Caco-2 (cell line): ENCODE data around the gene DENND1A. TPM values are rescaled to one million over a fixed set of nuclear protein-coding genes. Genes with fewer than 3 reads are reported as not detected.

Experiments used
- BruUV-seq: library from RNA; stranded (reverse); fragments of 400-500 nt; replicated peaks from 2 replicates; lab custom pipeline; 2021; lab: Mats Ljungman, UMichigan
- CTCF ChIA-PET: fragments of 300-600 bp; sonication (Branson Sonifier 250); formaldehyde crosslinking; loops from one replicate; lab custom pipeline; 2022; ENCODE audit warnings: antibody characterized with exemption; lab: Charles Lee
- POLR2A ChIA-PET: fragments of 300-600 bp; sonication (Branson Sonifier 250); formaldehyde crosslinking; loops from one replicate; lab custom pipeline; 2022; ENCODE audit warnings: antibody characterized with exemption; lab: Charles Lee
- DNase-seq, 2 experiments: peaks; one replicate each; pipeline versions ENCODE4 v3.0.0 to v3.0.0-alpha.2; 2020 to 2022
- H3K27me3 ChIP-seq: replicated peaks from 2 replicates; pipeline ENCODE4 v1.6.0; 2011; ENCODE audit warnings: low read length; ENCODE audit not compliant: control insufficient read depth, insufficient read depth
- H3K36me3 ChIP-seq: 2 replicates; pipeline ENCODE4 v1.5.1; 2011; ENCODE audit warnings: low read length; ENCODE audit not compliant: control insufficient read depth, insufficient read depth
- H3K4me1 ChIP-seq: fragments of 250-450 bp; sonication (Bioruptor Pico); 2 replicates; pipeline ENCODE4 v1.5.1; 2020; ENCODE audit warnings: mild to moderate bottlenecking
- H3K4me3 ChIP-seq: 2 replicates; pipeline ENCODE4 v1.5.1; 2011; ENCODE audit warnings: low read depth, mild to moderate bottlenecking, control low read depth, low read length
- H3K9me3 ChIP-seq: fragments of 250-450 bp; sonication (Bioruptor Pico); 2 replicates; pipeline ENCODE4 v1.5.1; 2020; ENCODE audit warnings: mild to moderate bottlenecking, moderate library complexity
- H3K27ac Mint-ChIP-seq: one replicate; pipeline ENCODE4 v1.8.0; 2022; ENCODE audit warnings: mixed read lengths; ENCODE audit not compliant: unreplicated experiment
- H3K27me3 Mint-ChIP-seq: one replicate; pipeline ENCODE4 v1.8.0; 2022; ENCODE audit warnings: mixed read lengths; ENCODE audit not compliant: insufficient read depth, unreplicated experiment
- H3K36me3 Mint-ChIP-seq: one replicate; pipeline ENCODE4 v1.8.0; 2022; ENCODE audit warnings: mild to moderate bottlenecking, mixed read lengths; ENCODE audit not compliant: insufficient read depth, unreplicated experiment
- H3K4me1 Mint-ChIP-seq: one replicate; pipeline ENCODE4 v1.8.0; 2022; ENCODE audit warnings: low read depth, mixed read lengths; ENCODE audit not compliant: unreplicated experiment
- H3K4me3 Mint-ChIP-seq: one replicate; pipeline ENCODE4 v1.8.0; 2022; ENCODE audit warnings: mild to moderate bottlenecking, moderate library complexity, mixed read lengths; ENCODE audit not compliant: unreplicated experiment
- H3K9me3 Mint-ChIP-seq: one replicate; pipeline ENCODE4 v1.8.0; 2022; ENCODE audit warnings: mixed read lengths; ENCODE audit not compliant: unreplicated experiment
- intact Hi-C: fragments of 100-400 bp; cut with micrococcal nuclease; formaldehyde crosslinking; loops from one replicate; pipeline ENCODE4 v1.10.0; 2022; ENCODE audit not compliant: unreplicated experiment
- total RNA-seq: library from RNA; stranded (reverse); gene quantifications from 2 replicates; pipeline ENCODE4 v1.2.3, GENCODE V29; 2022
- TF ChIP-seq, protein P1 (sequence below), 2 experiments: fragments of 200-600 bp in 1 of 2; IDR thresholded peaks; 1 replicate in 1 of 2; 2 replicates in 1 of 2; pipeline versions ENCODE4 v1.5.1 to v1.8.0; 2011 to 2022; ENCODE audit warnings: antibody characterized with exemption in 1 of 2, control low read depth in 1 of 2, inconsistent platforms in 1 of 2, low read depth in 1 of 2, low read length in 1 of 2, mild to moderate bottlenecking in 1 of 2, moderate library complexity in 1 of 2; ENCODE audit not compliant: insufficient read depth in 1 of 2, severe bottlenecking in 1 of 2, unreplicated experiment in 1 of 2

Gene DENND1A
- total RNA-seq, 1 experiment from 2014 or later = 41.6 TPM

DNA sequence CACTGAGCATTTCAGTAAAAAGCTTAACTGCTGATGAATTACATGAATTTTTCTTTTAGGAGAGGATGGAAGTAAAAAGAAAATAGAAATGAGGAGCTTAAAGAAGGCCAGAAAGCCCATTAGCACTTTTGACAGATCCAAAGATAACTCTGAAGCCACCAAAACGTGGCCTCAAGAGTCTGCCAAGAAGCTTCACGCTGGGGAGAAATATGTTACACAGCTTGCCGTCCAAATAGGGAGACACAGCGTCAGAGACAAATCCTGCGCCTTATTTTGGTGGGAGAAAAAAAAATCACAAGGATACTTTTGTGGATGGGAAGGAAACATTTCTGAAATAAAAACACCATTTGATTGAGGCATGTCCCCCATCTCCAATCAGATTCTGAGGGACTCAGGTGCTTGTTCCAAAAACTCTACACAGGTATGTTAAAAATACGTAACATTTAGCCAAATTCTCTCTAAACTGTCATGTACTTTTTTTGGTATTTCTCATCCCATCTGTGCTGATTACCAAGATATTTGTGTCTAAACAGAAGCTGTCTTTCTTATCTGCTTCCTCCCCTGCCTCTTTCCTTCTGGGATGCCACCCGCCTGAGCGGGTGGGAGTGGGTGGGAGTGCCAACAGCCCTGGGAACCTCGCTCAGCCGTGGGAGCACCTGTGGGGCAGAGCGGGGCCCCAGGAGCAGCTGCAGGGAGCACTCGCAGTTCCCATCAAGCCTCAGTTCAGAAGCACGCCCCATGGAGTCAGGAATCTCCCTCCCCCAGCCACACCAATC lies 275.5 kb downstream of the DENND1A start:
- POLR2A ChIA-PET = interaction anchor here (0.7 kb wide), 1 partner anchor 32 kb away, joined by 4 read pairs; no protein-coding TSS in a partner anchor
- H3K9me3 Mint-ChIP-seq = no peaks in the 10 kb centered on the region
- Histone ChIP-seq H3K9me3 (no peaks in the 10 kb centered on the region), H3K4me1 (no peaks in the 10 kb centered on the region), H3K4me3 (no peak overlapping the region), H3K27me3 (no peaks in the 10 kb centered on the region), H3K36me3 (no peaks in the 10 kb centered on the region; the same call in 1 of the 2 replicates)
- TF ChIP-seq, protein P1, sequence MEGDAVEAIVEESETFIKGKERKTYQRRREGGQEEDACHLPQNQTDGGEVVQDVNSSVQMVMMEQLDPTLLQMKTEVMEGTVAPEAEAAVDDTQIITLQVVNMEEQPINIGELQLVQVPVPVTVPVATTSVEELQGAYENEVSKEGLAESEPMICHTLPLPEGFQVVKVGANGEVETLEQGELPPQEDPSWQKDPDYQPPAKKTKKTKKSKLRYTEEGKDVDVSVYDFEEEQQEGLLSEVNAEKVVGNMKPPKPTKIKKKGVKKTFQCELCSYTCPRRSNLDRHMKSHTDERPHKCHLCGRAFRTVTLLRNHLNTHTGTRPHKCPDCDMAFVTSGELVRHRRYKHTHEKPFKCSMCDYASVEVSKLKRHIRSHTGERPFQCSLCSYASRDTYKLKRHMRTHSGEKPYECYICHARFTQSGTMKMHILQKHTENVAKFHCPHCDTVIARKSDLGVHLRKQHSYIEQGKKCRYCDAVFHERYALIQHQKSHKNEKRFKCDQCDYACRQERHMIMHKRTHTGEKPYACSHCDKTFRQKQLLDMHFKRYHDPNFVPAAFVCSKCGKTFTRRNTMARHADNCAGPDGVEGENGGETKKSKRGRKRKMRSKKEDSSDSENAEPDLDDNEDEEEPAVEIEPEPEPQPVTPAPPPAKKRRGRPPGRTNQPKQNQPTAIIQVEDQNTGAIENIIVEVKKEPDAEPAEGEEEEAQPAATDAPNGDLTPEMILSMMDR (IDR thresholded peaks at IDR 0.05; ENCODE audit: insufficient read depth in 1 of 2, low read depth in 1 of 2, low read length in 1 of 2, severe bottlenecking in 1 of 2, unreplicated experiment in 1 of 2) = no peak
- H3K27ac Mint-ChIP-seq = no peak overlapping the region
- no peaks in the 10 kb centered on the region for H3K27me3 Mint-ChIP-seq
- peaks cover 6% of the 10 kb centered on the region for H3K36me3 Mint-ChIP-seq
- no peak for DNase-seq
- CTCF ChIA-PET = no interaction called here
- no TSS peak for BruUV-seq
- intact Hi-C loops = no loop called here
- no peak overlapping the region for H3K4me3 Mint-ChIP-seq
- no peaks in the 10 kb centered on the region for H3K4me1 Mint-ChIP-seq

DNA sequence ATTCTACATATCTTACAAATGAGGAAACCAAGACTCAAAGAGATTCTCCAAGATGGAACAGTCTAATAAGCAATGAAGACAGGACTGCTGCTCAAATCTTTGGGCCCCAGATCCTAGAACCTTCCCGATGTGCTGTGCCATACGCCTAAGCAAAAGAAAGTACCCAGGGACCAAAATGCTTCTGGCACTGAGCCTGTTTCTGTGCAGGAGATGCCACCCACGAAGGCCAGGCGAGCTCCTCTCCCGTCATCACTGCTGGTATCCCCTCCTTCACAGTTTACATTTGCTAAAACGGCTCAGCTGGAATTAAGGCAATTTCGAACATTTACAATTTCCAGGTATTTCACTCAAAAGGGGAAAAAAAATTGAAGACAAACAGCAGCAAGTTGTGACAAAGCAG lies 277.5 kb downstream of the DENND1A start:
- no peaks in the 10 kb centered on the region for H3K4me1 Mint-ChIP-seq
- ChIA-PET POLR2A (no interaction called here), CTCF (no interaction called here)
- Histone ChIP-seq H3K9me3 (no peaks in the 10 kb centered on the region), H3K4me1 (no peaks in the 10 kb centered on the region), H3K4me3 (no peak overlapping the region), H3K27me3 (no peaks in the 10 kb centered on the region), H3K36me3 (no peaks in the 10 kb centered on the region; the same call in 1 of the 2 replicates)
- no peaks in the 10 kb centered on the region for H3K9me3 Mint-ChIP-seq
- H3K36me3 Mint-ChIP-seq = peaks cover 6% of the 10 kb centered on the region
- no TSS peak for BruUV-seq
- intact Hi-C loops = no loop called here
- DNase-seq = no peak
- TF ChIP-seq, protein P1 (IDR thresholded peaks at IDR 0.05; ENCODE audit: insufficient read depth in 1 of 2, low read depth in 1 of 2, low read length in 1 of 2, severe bottlenecking in 1 of 2, unreplicated experiment in 1 of 2) = no peak
- no peak overlapping the region for H3K4me3 Mint-ChIP-seq
- H3K27me3 Mint-ChIP-seq = no peaks in the 10 kb centered on the region
- H3K27ac Mint-ChIP-seq = no peak overlapping the region

DNA sequence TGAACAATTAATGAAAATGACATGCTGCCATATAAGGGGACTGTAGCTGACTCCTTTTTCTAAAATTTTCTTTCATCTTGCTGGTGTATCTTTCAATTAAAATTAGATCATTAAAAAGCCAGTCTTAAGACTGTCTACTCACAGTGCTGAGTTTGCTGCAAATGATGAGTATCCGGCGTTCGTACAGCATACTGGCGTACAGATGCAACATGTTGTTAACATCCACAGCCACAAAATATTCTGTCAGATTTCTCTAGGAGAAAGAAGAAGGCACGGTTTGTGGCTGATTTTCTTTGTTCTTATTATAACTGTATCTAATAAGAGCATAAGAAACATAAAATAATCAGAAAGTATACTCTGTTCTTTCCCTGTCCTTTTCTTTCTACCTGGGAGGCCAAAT lies 278.1 kb downstream of the DENND1A start:
- Mint-ChIP-seq H3K36me3 (peaks cover 6% of the 10 kb centered on the region), H3K4me3 (no peak overlapping the region), H3K27me3 (no peaks in the 10 kb centered on the region), H3K4me1 (no peaks in the 10 kb centered on the region), H3K27ac (no peak overlapping the region), H3K9me3 (no peaks in the 10 kb centered on the region)
- no TSS peak for BruUV-seq
- H3K9me3 ChIP-seq = no peaks in the 10 kb centered on the region
- ChIA-PET POLR2A (no interaction called here), CTCF (no interaction called here)
- intact Hi-C loops = no loop called here
- no peak overlapping the region for H3K4me3 ChIP-seq
- TF ChIP-seq, protein P1 (IDR thresholded peaks at IDR 0.05; ENCODE audit: insufficient read depth in 1 of 2, low read depth in 1 of 2, low read length in 1 of 2, severe bottlenecking in 1 of 2, unreplicated experiment in 1 of 2) = no peak
- H3K4me1 ChIP-seq = no peaks in the 10 kb centered on the region
- no peak for DNase-seq
- H3K36me3 ChIP-seq = no peaks in the 10 kb centered on the region; the same call in 1 of the 2 replicates
- H3K27me3 ChIP-seq = no peaks in the 10 kb centered on the region
